CD4-positive, alpha-beta T cell treated with Interleukin-12 subunit alpha and Interleukin-12 subunit beta, for 1 hour (primary cell): ENCODE measurements around the gene EP300.

Experiments used
- DNase-seq: peaks from one replicate; pipeline ENCODE4 v3.0.0-alpha.2; 2020

Gene EP300

GRCh38 chr22:41215926-41216325 lies 123.5 kb downstream of the EP300 start:
- DNase-seq, result no peak

- no peak for DNase-seq
Observed at GRCh38 chr22:41216984-41217383, 124.6 kb downstream of the EP300 start.

GRCh38 chr22:41217553-41218157 lies 125.3 kb downstream of the EP300 start:
- peak; percentile 30 for DNase-seq

- DNase-seq, result no peak
Observed at GRCh38 chr22:41222846-41223507, 130.6 kb downstream of the EP300 start.

GRCh38 chr22:41223535-41223934 lies 131.1 kb downstream of the EP300 start:
- no peak for DNase-seq

- no peak for DNase-seq
Observed at GRCh38 chr22:41226723-41227655, 134.6 kb downstream of the EP300 start.

- DNase-seq, result no peak
Observed at GRCh38 chr22:41229215-41229614, 136.8 kb downstream of the EP300 start.
